Caco-2 (cell line): Measurements from ENCODE around the gene LMBR1. TPM values are rescaled to one million over a fixed set of nuclear protein-coding genes. Genes with fewer than 3 reads are reported as not detected.
"Not testable (repeated sequence)": the region's sequence is repeated elsewhere in the genome, so short reads cannot be mapped to it uniquely, and the experiment has no call there.

Source experiments
- BruUV-seq: library from RNA; stranded (reverse); fragments of 400-500 nt; replicated peaks from 2 replicates; lab custom pipeline; 2021; lab: Mats Ljungman, UMichigan
- CTCF ChIA-PET: fragments of 300-600 bp; sonication (Branson Sonifier 250); formaldehyde crosslinking; loops from one replicate; lab custom pipeline; 2022; ENCODE audit warnings: antibody characterized with exemption; lab: Charles Lee
- POLR2A ChIA-PET: fragments of 300-600 bp; sonication (Branson Sonifier 250); formaldehyde crosslinking; loops from one replicate; lab custom pipeline; 2022; ENCODE audit warnings: antibody characterized with exemption; lab: Charles Lee
- DNase-seq, 2 experiments: peaks; one replicate each; pipeline versions ENCODE4 v3.0.0 to v3.0.0-alpha.2; 2020 to 2022
- H3K27me3 ChIP-seq: replicated peaks from 2 replicates; pipeline ENCODE4 v1.6.0; 2011; ENCODE audit warnings: low read length; ENCODE audit not compliant: control insufficient read depth, insufficient read depth
- H3K36me3 ChIP-seq: 2 replicates; pipeline ENCODE4 v1.5.1; 2011; ENCODE audit warnings: low read length; ENCODE audit not compliant: control insufficient read depth, insufficient read depth
- H3K4me1 ChIP-seq: fragments of 250-450 bp; sonication (Bioruptor Pico); 2 replicates; pipeline ENCODE4 v1.5.1; 2020; ENCODE audit warnings: mild to moderate bottlenecking
- H3K4me3 ChIP-seq: 2 replicates; pipeline ENCODE4 v1.5.1; 2011; ENCODE audit warnings: low read depth, mild to moderate bottlenecking, control low read depth, low read length
- H3K9me3 ChIP-seq: fragments of 250-450 bp; sonication (Bioruptor Pico); 2 replicates; pipeline ENCODE4 v1.5.1; 2020; ENCODE audit warnings: mild to moderate bottlenecking, moderate library complexity
- H3K27ac Mint-ChIP-seq: one replicate; pipeline ENCODE4 v1.8.0; 2022; ENCODE audit warnings: mixed read lengths; ENCODE audit not compliant: unreplicated experiment
- H3K27me3 Mint-ChIP-seq: one replicate; pipeline ENCODE4 v1.8.0; 2022; ENCODE audit warnings: mixed read lengths; ENCODE audit not compliant: insufficient read depth, unreplicated experiment
- H3K36me3 Mint-ChIP-seq: one replicate; pipeline ENCODE4 v1.8.0; 2022; ENCODE audit warnings: mild to moderate bottlenecking, mixed read lengths; ENCODE audit not compliant: insufficient read depth, unreplicated experiment
- H3K4me1 Mint-ChIP-seq: one replicate; pipeline ENCODE4 v1.8.0; 2022; ENCODE audit warnings: low read depth, mixed read lengths; ENCODE audit not compliant: unreplicated experiment
- H3K4me3 Mint-ChIP-seq: one replicate; pipeline ENCODE4 v1.8.0; 2022; ENCODE audit warnings: mild to moderate bottlenecking, moderate library complexity, mixed read lengths; ENCODE audit not compliant: unreplicated experiment
- H3K9me3 Mint-ChIP-seq: one replicate; pipeline ENCODE4 v1.8.0; 2022; ENCODE audit warnings: mixed read lengths; ENCODE audit not compliant: unreplicated experiment
- CTCF ChIP-seq, 2 experiments: fragments of 200-600 bp in 1 of 2; IDR thresholded peaks; 1 replicate in 1 of 2; 2 replicates in 1 of 2; pipeline versions ENCODE4 v1.5.1 to v1.8.0; 2011 to 2022; ENCODE audit warnings: antibody characterized with exemption in 1 of 2, control low read depth in 1 of 2, inconsistent platforms in 1 of 2, low read depth in 1 of 2, low read length in 1 of 2, mild to moderate bottlenecking in 1 of 2, moderate library complexity in 1 of 2; ENCODE audit not compliant: insufficient read depth in 1 of 2, severe bottlenecking in 1 of 2, unreplicated experiment in 1 of 2
- intact Hi-C: fragments of 100-400 bp; cut with micrococcal nuclease; formaldehyde crosslinking; loops from one replicate; pipeline ENCODE4 v1.10.0; 2022; ENCODE audit not compliant: unreplicated experiment
- total RNA-seq: library from RNA; stranded (reverse); gene quantifications from 2 replicates; pipeline ENCODE4 v1.2.3, GENCODE V29; 2022

The LMBR1 gene
- total RNA-seq, 1 experiment from 2014 or later = 77.9 TPM

GRCh38 chr7:156861212-156861611 lies 31.8 kb downstream of the LMBR1 start:
- ChIA-PET POLR2A (no interaction called here), CTCF (no interaction called here)
- no peak for TF ChIP-seq CTCF (IDR thresholded peaks at IDR 0.05; ENCODE audit: insufficient read depth in 1 of 2, low read depth in 1 of 2, low read length in 1 of 2, severe bottlenecking in 1 of 2, unreplicated experiment in 1 of 2)
- Histone ChIP-seq H3K27me3 (no peaks in the 10 kb centered on the region), H3K4me3 (no peak overlapping the region), H3K36me3 (peaks cover 5% of the 10 kb centered on the region), H3K4me1 (no peaks in the 10 kb centered on the region), H3K9me3 (peaks cover 18% of the 10 kb centered on the region)
- Mint-ChIP-seq H3K36me3 (peaks cover 42% of the 10 kb centered on the region), H3K27me3 (no peaks in the 10 kb centered on the region), H3K9me3 (peaks cover 23% of the 10 kb centered on the region), H3K27ac (no peak overlapping the region), H3K4me1 (peaks cover 4% of the 10 kb centered on the region), H3K4me3 (no peak overlapping the region)
- DNase-seq = no peak
- BruUV-seq = no TSS peak
- intact Hi-C loops = no loop called here

- H3K36me3 Mint-ChIP-seq = peaks cover 36% of the 10 kb centered on the region
- BruUV-seq = not testable (repeated sequence)
Observed at GRCh38 chr7:156860099-156860498, 32.9 kb downstream of the LMBR1 start.

GRCh38 chr7:156858523-156858922 lies 34.5 kb downstream of the LMBR1 start:
- intact Hi-C loops = no loop called here
- Histone ChIP-seq H3K4me1 (no peaks in the 10 kb centered on the region), H3K4me3 (no peak overlapping the region), H3K9me3 (peaks cover 17% of the 10 kb centered on the region), H3K36me3 (peaks cover 5% of the 10 kb centered on the region), H3K27me3 (no peaks in the 10 kb centered on the region)
- ChIA-PET POLR2A (no interaction called here), CTCF (no interaction called here)
- no TSS peak for BruUV-seq
- Mint-ChIP-seq H3K27ac (no peak overlapping the region), H3K36me3 (peaks cover 35% of the 10 kb centered on the region), H3K4me3 (no peak overlapping the region), H3K27me3 (no peaks in the 10 kb centered on the region), H3K9me3 (peaks cover 40% of the 10 kb centered on the region), H3K4me1 (no peaks in the 10 kb centered on the region)
- TF ChIP-seq CTCF (IDR thresholded peaks at IDR 0.05; ENCODE audit: insufficient read depth in 1 of 2, low read depth in 1 of 2, low read length in 1 of 2, severe bottlenecking in 1 of 2, unreplicated experiment in 1 of 2) = no peak
- no peak for DNase-seq

More at GRCh38 chr7:156860099-156860498, 32.9 kb downstream of the LMBR1 start:
- peaks cover 31% of the 10 kb centered on the region for H3K9me3 Mint-ChIP-seq
- POLR2A ChIA-PET, H3K27me3 Mint-ChIP-seq, CTCF ChIA-PET, H3K4me1 ChIP-seq, H3K27me3 ChIP-seq, H3K27ac Mint-ChIP-seq, H3K4me3 Mint-ChIP-seq, DNase-seq, H3K4me1 Mint-ChIP-seq, H3K4me3 ChIP-seq, intact Hi-C loops, H3K36me3 ChIP-seq: not testable (repeated sequence)
- peaks cover 22% of the 10 kb centered on the region for H3K9me3 ChIP-seq

GRCh38 chr7:156857757-156858156 lies 35.2 kb downstream of the LMBR1 start:
- intact Hi-C loops = no loop called here
- Mint-ChIP-seq H3K27ac (no peak overlapping the region), H3K9me3 (peaks cover 40% of the 10 kb centered on the region), H3K27me3 (no peaks in the 10 kb centered on the region), H3K4me3 (no peak overlapping the region), H3K4me1 (no peaks in the 10 kb centered on the region), H3K36me3 (peaks cover 30% of the 10 kb centered on the region)
- H3K4me3 ChIP-seq = no peak overlapping the region
- no peak for DNase-seq
- H3K27me3 ChIP-seq = no peaks in the 10 kb centered on the region
- H3K36me3 ChIP-seq = peaks cover 5% of the 10 kb centered on the region
- no peak for TF ChIP-seq CTCF (IDR thresholded peaks at IDR 0.05; ENCODE audit: insufficient read depth in 1 of 2, low read depth in 1 of 2, low read length in 1 of 2, severe bottlenecking in 1 of 2, unreplicated experiment in 1 of 2)
- ChIA-PET POLR2A (no interaction called here), CTCF (no interaction called here)
- no peaks in the 10 kb centered on the region for H3K4me1 ChIP-seq
- BruUV-seq = no TSS peak
- peaks cover 17% of the 10 kb centered on the region for H3K9me3 ChIP-seq
